ENCODE data around the gene CTNNA2.

DNA sequence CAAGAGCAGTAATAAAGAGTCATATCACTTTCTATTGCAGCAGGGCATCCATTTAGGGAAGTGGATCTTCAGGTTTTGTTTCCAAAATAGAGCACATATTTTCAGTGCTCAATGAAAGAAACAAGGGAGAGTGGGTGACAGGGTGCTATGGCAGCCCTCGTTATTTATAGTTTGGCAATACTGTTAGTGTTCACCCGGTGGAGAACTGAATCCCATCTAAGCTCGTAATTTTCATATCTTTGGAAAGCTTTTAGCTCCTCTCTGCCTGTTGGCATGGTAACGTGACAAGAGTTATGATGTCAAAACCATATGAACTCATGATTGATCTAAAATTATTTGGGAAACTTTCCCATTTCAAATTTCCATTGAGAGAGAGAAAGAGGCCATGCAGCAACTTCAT is 459.8 kb downstream of the CTNNA2 start:
- TF ChIP-seq, protein P1, sequence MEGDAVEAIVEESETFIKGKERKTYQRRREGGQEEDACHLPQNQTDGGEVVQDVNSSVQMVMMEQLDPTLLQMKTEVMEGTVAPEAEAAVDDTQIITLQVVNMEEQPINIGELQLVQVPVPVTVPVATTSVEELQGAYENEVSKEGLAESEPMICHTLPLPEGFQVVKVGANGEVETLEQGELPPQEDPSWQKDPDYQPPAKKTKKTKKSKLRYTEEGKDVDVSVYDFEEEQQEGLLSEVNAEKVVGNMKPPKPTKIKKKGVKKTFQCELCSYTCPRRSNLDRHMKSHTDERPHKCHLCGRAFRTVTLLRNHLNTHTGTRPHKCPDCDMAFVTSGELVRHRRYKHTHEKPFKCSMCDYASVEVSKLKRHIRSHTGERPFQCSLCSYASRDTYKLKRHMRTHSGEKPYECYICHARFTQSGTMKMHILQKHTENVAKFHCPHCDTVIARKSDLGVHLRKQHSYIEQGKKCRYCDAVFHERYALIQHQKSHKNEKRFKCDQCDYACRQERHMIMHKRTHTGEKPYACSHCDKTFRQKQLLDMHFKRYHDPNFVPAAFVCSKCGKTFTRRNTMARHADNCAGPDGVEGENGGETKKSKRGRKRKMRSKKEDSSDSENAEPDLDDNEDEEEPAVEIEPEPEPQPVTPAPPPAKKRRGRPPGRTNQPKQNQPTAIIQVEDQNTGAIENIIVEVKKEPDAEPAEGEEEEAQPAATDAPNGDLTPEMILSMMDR (conservative IDR thresholded peaks at IDR 0.05), result no peak
- TF ChIP-seq EZH2 (IDR thresholded peaks at IDR 0.05; ENCODE audit: low read depth), result no peak

All from PC-9 (cell line).